DMS 273 treated with DMSO at 0.1 percent for 48 hours (cell line): ENCODE measurements around the gene OTX2.

Source experiments
- DNase-seq: peaks from one replicate; lab custom pipeline; 2025; lab: John Stamatoyannopoulos, UW

OTX2 gene

DNA sequence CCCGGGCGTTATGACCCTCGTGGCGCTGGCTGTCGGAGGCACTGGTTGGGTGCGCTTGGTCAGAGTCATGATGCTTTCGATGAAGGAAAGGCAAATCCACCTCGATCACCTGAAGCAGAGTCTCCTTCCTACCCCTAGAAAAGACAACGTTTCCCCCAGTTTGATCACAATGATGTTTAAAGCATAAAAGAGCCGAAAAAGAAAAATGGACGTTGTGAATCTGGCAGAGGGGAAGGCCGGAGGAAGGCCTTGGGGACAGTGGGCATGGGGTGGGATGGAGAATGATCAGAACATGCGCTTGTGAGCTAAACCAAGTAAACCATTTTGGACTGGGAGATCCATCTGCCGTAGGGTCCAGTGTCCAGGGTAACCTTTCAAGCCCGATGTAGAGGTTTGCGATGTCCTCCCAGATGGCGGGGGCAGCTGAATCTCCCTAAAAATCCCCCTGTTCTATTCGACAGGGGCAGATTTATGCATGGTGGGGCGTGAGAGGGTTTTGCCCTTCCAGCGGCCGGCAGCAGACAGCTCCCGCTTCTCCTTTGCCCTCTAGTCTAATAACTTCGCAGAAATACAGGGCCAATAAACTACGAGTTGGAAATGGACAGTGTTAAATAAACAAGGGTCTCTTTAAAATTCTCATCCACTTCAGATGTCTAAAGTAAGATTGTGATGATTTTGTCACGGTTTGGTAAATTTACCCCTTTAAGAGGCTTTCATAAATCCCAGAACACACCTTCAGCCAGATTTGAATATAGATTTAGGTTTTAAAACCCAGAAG lies 2.3 kb upstream of the OTX2 start:
- DNase-seq = no peak

- no peak for DNase-seq
Measured at GRCh38 chr14:56811593-56812363, 1.5 kb upstream of the OTX2 start.

DNA sequence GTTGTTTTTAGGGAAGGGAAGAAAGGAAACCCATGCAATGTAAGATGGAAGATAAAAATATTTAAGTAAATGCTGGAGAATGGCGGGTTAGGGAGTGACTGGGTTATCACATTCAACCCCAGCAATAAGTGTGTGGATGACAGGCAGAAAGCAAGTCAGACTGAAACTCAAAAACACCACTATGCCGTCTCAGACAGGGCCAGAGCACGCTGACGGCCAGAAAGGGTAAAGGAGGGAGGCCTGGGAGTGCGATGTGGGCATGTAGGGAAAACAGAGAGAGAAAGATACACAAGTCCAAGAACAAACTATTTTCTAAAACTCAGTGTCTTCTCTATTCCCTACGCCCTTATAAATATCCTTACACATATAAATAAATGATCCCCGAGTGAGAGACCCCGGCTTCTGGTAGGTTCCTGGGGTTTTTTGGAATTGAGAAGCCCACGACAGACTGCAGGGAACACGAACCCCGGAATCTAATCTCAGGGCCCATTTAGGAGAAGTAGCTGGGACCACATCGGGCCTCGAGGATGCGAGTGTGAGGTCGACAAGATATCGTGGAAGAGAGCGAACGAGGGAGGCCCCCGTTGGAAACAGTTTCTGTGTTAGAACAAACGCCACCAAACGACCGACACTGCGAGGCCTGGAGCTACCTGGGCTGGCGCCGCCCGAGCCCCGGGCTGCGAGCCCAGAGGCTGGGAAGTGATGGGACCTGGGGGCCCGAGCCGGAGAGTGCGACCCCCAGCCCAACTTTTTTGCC lies 735 bp upstream of the OTX2 start:
- no peak for DNase-seq

- no peak for DNase-seq
Measured at GRCh38 chr14:56809270-56810146, 771 bp downstream of the OTX2 start.

- DNase-seq = no peak
Measured at GRCh38 chr14:56808383-56809269, 1.7 kb downstream of the OTX2 start.

GRCh38 chr14:56808110-56808382 lies 2.2 kb downstream of the OTX2 start:
- no peak for DNase-seq

DNA sequence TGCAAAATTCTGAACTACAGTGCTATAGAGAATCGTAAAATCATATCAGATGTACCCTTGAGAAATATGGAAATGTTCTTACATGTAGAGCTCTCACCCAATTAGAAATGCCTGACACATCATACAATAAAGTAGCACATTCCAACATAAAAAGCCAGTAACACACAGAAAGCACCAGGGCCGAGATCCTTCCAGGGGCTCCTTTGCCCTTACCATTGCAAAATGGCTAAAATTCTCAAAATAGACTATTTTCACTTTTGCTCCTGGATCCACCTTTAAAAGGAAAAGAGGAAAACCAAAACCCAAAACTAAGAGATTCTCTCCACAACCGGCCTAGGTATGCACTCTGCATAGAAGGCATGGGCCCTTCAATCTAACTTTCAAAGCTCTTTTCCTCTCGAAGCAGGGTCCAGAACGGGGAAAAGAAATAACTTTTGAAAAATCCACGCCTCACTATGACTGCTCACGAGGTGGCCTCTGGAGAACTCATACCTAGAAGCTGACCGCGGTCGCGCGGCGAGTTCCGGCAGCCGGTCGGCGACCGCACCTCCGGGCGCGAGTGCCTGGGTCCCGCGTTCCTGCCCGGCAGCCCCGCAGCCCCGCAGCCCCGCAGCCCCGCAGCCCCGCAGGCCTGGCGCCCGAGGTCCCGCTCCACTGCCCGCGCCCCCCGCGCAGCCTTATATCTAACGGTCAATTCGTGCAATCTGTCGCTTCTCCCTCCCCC lies 2.7 kb downstream of the OTX2 start:
- no peak for DNase-seq

- no peak for DNase-seq
Measured at GRCh38 chr14:56806760-56807159, 3.5 kb downstream of the OTX2 start.

DNA sequence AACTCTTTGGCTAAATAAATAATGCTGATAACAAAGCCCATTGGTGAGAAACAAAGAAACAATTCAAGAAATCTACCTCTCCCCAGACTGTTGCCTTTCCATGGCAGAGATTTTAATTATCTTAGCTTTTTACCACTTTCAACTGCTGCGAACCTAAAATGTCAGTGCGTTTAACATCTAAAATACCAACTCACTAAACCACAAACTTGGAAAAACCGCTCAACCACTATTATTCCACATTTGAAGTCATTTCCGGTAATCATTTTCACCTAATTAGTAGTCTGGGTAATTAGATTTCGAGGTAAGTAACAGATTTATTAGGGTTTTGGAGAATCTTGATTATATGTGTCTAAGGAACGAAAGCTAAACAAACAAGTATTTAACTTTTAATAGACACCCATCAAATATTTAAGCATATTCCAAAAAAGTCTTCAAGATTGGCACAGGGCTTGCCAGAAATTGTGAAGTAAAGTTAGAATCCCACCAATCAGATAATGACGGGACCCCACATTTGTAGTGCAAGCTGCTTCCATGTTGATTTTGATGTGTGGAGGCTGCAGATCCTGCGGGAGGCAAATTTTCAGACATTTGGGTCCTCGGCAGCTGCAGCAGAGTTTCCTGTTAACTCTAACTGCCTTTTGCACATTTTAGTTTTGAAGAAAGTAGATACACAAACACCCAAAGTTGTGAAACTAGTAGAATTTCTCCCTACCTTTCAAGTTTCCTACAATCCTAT lies 4.1 kb downstream of the OTX2 start:
- DNase-seq = no peak

GRCh38 chr14:56805201-56805991 lies 4.9 kb downstream of the OTX2 start:
- DNase-seq = no peak

DNA sequence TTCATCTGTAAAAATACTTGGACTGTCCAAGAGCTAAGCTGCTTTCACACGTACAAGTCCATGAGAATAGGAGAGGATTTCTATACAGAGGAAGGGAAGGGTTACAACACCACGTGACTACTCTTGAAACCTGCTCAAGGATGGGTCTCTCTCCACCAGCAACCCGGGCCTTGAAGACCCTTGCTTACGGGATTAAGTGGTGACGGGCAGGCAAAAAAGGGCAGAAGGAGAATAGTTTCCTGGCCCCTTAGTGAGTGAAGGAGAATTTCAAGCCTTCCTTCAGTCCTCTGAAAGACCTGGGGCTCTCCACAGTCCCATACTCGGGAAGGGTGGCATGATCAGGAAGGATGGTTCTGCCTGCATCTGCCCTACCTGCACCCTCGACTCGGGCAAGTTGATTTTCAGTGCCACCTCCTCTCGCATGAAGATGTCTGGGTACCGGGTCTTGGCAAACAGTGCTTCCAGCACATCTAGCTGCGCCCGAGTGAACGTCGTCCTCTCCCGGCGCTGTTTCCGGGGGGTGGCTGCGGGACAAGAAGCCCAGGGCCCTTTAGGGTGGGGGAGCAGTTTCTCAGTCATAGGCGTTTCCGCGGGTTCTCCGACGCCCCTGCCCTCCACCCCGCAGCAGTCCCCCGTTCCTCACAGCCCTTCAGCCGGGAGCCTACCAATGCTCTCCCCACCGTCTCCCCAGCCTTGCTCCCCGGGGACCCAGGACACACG lies 6.3 kb downstream of the OTX2 start:
- no peak for DNase-seq

DNA sequence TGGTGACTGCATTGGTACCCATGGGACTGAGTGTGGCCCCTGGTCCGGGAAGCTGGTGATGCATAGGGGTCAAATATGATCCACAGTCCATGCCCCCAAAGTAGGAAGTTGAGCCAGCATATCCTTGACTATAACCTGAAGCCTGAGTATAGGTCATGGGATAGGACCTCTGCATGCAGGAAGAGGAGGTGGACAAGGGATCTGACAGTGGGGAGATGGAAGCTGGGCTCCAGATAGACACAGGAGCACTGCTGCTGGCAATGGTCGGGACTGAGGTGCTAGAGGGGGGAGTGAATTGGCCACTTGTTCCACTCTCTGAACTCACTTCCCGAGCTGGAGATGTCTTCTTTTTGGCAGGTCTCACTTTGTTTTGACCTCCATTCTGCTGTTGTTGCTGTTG lies 8.4 kb downstream of the OTX2 start:
- no peak for DNase-seq

DNA sequence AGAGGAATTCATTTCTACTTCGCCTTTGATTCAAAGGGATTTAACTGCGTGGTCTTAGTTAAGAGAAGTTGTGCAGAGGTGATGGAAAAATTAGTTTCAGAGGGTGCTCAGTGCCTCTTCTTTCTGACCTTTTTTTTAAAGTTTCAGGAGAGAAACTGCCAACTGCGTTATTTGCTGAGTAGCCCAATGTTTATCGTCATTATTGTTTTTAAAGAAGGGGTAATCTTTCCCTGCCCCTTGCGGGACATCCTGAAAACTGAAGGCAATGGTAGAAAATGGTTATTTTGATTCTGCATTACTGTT lies 11.0 kb downstream of the OTX2 start:
- DNase-seq = no peak

DNA sequence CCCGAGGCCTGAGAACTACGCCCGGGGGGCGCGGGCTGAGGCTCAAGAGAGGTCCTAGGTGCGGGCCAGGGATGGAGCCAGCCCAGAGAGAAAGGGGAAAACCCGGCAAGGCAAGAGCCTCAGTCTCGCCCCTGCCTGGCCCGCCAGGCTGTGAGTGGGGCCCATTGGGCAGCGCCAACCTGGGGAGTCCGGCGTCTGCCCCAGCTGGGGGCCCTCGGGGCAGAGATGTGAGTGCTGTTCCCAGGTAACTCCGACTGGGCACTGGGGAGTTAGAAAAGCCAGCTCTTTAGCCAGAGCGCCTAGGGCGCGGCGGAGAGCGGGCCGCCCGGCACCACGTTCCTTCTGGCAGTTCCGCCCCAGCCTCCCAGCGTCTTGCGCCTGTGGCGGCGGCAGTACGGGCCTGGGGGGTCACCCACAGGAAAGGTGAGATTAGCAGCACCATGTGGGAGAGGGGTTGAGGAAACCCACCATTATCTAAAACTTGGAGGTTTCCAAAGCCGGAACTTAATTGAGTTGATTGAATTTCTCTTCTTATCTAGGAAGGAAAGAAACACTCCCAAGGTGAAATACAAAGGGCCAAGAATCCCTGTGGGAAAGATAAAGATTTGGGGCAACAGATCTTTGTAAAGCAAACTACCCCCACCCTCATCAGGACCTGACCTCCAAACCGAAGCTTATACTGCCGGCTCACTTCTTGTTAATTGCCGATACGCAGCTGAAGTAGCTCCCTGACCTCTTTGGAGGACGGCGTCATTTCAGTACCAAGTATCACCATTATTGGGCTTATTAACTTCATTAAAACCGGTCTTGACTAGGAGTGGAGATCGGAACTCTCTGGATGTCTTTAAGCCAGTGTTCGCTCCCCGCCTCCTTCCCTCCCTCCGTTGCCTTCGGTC lies 11.6 kb downstream of the OTX2 start:
- DNase-seq = no peak

DNA sequence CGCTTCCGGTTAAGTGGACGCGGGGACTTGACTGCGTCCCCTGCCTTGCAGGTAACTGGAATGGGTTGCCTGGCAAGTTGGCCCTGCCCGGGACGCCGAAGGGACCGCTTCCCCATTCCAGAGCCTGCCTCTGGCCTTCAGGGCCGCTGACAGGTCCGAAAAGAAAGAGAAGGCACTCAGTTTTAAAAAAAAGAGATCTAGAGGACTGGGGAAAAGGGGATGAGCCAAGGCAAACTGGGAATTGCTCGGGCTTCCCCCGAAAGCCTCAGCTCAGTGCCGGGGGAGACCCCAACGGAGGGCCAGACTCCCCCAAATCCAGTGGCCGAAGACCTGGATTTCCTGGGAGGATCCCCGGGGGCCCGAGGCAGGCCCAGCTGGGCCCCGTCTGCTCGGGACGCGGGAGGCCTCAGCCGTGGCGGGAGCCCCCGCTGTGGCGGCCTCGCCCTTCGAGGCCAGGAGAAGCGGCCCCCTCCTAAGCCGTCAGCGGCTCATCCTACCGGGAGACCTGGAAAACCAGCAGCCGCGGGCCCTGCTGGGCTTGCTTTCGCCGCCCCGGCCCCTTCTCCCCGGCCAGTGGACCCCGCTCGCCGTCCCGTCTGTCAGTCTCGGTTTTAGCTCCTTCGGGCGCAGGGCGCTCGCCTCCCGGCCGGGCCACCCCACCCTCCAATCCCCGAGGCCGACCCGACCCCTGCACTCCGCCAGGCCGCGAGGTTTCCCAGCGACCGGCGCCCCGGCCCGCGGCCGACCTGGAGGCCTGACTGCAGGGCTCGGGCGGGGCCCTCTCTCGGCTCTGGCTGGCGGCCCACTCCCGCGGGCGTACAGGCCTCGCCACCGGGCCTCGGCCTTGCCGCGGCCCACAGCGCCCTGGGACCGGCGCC lies 12.5 kb downstream of the OTX2 start:
- DNase-seq = no peak

- no peak for DNase-seq
Measured at GRCh38 chr14:56797003-56797568, 13.2 kb downstream of the OTX2 start.
